GM19372 (cell line): ENCODE results near the gene BBS4.
"Not testable (repeated sequence)": the region's sequence is repeated elsewhere in the genome, so short reads cannot be mapped to it uniquely, and the experiment has no call there.

ENCODE experiments used
- ATAC-seq: cut with Tn5 transposase; IDR thresholded peaks from one replicate; pipeline ENCODE4 v1.9.1; 2021; ENCODE audit warnings: mild to moderate bottlenecking, low read depth, moderate library complexity; ENCODE audit not compliant: unreplicated experiment

The BBS4 gene, protein sequence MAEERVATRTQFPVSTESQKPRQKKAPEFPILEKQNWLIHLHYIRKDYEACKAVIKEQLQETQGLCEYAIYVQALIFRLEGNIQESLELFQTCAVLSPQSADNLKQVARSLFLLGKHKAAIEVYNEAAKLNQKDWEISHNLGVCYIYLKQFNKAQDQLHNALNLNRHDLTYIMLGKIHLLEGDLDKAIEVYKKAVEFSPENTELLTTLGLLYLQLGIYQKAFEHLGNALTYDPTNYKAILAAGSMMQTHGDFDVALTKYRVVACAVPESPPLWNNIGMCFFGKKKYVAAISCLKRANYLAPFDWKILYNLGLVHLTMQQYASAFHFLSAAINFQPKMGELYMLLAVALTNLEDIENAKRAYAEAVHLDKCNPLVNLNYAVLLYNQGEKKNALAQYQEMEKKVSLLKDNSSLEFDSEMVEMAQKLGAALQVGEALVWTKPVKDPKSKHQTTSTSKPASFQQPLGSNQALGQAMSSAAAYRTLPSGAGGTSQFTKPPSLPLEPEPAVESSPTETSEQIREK

DNA sequence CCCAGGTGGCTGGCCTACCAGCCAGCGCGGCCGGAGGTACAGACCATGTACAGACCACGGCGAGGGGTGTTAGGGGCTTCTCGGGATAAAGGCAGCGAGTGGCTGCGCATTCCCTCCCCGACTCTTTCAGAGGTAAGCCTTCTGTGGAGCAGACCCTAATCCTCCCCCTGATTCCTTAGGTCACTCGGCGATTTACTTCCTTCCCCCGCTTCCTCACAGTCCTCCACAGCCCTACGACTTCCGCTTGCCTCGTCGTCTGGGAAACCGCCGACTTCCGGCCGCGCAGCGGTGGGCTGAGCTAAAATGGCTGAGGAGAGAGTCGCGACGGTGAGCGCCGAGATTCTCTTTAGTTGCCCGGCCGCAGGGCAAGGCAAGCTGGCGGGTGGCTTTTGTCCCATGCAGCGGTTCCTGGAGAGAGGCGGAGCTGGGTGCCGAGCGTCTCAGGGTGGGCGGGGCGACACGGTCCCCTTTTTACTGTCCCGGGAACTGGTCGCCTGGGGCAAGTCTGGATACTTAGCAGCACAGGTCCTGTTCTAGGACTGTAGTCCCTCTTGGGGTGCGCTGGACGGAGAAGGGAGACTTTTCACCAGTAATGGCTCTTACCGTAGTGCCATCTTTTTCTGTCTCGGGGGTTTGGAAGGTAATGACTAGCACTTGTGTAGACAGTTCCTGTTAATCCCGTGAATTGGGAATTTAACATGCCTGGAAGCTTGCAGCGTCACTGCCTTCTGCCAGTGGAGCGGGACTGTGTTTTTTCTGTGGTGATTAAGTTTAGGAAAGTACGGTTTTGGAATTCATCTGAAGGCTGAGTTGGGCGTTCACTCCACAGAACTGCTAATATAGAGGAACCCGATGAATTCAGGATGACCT is at the start of gene BBS4, which contains the start of gene HIGD2B:
Gene BBS4, plus strand, starts transcription at position 283 of the 870 bp plus-strand sequence. Its CDS starts 21 bp downstream, at position 304.
Gene HIGD2B, minus strand, starts transcription at position 258 of the 870 bp plus-strand sequence. CDS start 9,808 bp downstream, outside the sequence.
- peak; percentile 97 for ATAC-seq

GRCh38 chr15:72636519-72637282 is 49.3 kb upstream of the BBS4 start:
- peak; percentile 81 for ATAC-seq

GRCh38 chr15:72639759-72640483 is 46.1 kb upstream of the BBS4 start:
- ATAC-seq: not testable (repeated sequence)

- ATAC-seq: not testable (repeated sequence)
Observed at GRCh38 chr15:72642271-72642670, 43.7 kb upstream of the BBS4 start.

- not testable (repeated sequence) for ATAC-seq
Observed at GRCh38 chr15:72648631-72649253, 37.3 kb upstream of the BBS4 start.

DNA sequence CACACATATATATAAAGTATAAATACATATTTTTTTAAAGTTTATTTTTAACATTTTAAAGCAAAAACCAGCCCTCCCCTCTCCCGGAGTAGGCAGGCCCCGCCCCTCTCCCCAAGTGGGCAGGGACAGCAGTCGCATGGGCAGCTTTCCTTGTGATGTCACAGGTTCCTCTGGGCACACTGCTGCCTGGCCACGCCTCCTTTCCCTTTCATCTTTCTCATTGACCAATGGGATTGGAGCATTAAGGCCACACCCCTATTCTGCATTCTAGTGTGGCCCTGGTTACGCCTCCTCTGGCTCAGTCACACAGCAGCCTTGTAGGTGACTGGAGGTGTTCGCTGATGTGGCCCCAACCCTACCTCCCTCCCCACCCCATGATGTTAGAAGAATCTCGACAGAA is 31.6 kb upstream of the BBS4 start, which contains the start of gene GOLGA6B:
Gene GOLGA6B, plus strand, starts transcription at position 301 of the 400 bp plus-strand sequence. Its CDS starts 41 bp downstream, at position 342.
- ATAC-seq: not testable (repeated sequence)

DNA sequence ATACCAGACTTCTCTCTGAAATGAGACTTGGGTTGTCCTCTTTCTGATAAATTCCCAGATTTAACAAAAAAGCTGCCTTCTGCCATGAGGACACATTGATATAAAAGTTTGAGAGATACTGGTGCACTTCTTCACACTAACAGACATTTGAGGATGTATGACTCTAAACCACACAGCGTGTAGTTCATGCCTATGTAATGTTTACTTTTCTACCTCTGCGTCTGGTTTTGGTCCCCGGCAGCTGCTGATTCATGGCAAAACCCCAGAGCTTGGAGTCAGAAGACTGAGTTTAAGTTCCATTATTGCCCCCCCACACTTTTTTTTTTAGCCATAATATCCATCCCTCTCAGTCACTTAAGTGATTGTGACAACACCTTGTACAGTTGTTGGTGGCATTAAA is 30.0 kb upstream of the BBS4 start:
- not testable (repeated sequence) for ATAC-seq

- ATAC-seq: not testable (repeated sequence)
Observed at GRCh38 chr15:72661081-72661480, 24.9 kb upstream of the BBS4 start.

DNA sequence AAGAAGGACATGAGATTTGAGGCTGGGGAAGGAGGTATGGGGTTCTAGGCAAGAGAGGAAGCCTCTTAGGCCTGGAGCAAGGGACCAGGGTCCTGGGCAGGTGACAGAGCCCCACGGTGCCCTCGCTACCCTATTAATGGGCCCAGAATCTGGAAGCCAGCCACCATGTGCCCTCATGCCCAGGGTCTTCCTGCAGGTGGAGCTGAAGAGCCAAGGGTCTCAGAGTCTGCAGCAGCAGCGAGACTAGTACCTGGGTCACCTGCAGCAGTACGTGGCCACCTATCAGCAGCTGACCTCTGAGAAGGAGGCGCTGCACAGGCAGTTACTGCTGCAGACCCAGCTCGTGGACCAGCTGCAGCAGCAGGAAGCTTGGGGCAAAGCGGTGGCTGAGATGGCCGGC is 22.1 kb upstream of the BBS4 start:
- not testable (repeated sequence) for ATAC-seq

GRCh38 chr15:72665706-72666105 is 20.3 kb upstream of the BBS4 start:
- not testable (repeated sequence) for ATAC-seq

DNA sequence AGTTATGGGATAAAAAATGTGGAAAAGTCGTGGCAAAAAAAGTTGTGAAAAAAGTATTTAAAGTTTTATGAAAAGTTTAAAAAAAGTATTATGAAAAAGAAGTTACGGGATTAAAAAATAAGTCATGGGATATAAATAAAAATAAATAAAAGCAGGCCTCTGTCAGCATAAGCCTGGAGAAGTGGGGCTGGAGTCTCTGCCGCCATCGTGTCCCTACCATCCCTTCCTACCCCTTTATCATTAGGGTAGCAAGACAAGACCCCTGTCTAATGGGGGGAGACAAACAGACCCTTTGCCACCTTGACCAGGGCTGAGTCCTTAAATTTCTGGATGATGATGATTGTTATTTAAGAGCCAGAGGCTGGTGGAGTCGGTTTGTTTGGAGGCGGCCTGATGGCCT is 16.2 kb upstream of the BBS4 start:
- not testable (repeated sequence) for ATAC-seq

GRCh38 chr15:72670656-72671352 is 15.2 kb upstream of the BBS4 start:
- peak; percentile 93 for ATAC-seq

DNA sequence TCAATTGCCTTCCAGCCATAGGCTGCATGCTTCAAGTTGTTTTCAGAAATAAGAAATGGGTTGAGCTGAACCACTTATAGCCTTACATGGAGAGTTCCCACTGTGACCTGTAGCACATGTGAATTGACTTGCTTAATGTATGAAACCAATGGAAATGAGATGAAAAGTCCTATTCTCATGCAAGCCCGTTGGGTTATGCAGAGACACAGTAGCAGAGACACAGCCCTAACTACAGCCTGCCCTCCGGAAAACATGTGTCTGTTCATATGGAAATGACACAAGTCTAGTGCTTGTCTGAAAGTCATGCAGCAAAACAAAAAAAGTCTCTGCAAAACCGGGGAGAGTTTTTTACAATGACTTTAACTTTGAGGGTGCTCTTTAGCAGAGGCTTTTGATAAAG is 14.5 kb upstream of the BBS4 start:
- no peak for ATAC-seq

GRCh38 chr15:72676838-72677237 is 9.2 kb upstream of the BBS4 start:
- no peak for ATAC-seq

GRCh38 chr15:72680931-72681330 is 5.1 kb upstream of the BBS4 start:
- ATAC-seq: no peak

- ATAC-seq: no peak
Observed at GRCh38 chr15:72682772-72683171, 3.2 kb upstream of the BBS4 start.

DNA sequence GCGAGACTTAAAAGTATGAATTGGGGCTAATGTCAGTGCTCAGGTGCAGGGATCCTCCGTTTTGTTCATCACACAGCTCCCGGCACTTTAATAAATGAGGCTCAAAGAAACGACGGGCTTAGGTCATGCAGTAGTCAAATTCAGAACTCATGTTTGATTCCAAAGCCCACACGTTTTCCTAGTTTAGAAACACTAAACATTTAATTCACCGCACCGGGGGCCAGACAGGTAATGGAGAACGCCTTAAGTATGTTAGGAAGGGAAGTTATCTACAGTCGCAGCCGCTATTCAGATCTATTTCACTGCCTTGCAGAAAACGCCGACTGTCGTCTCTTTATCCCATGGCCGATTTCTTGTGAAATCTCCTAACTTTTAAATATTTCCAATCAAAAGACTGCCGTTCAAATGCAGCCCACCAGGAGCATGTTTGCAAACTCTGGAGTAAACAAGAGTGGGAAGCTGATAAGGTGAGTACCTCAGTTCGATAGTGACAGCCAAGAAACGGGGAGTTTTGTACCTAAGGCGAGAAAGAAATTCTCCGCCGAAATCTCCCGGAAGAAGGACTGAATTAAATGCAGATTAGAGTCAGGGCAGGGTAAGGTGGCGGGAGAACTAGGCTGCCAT is 594 bp upstream of the BBS4 start:
- ATAC-seq: no peak

- no peak for ATAC-seq
Observed at GRCh38 chr15:72688697-72689096, 2.7 kb downstream of the BBS4 start.
